Loucy (cell line): Measurements from ENCODE around the gene SAMD4B.

ENCODE experiments used
- CTCF ChIP-seq: fragments of 200-600 bp; sonication (generic); conservative IDR thresholded peaks from 2 replicates; pipeline ENCODE4 v1.5.1; 2014; ENCODE audit warnings: mild to moderate bottlenecking, antibody characterized with exemption, low read length
- EZH2phosphoT487 ChIP-seq: fragments of 200-600 bp; IDR thresholded peaks from 2 replicates; pipeline ENCODE4 v1.6.1; 2018; ENCODE audit warnings: antibody characterized with exemption, mild to moderate bottlenecking, moderate library complexity, borderline replicate concordance

GRCh38 chr19:39372047-39372802 lies 30.0 kb downstream of the SAMD4B start:
- TF ChIP-seq CTCF, result no peak
- TF ChIP-seq EZH2phosphoT487, result no peak
